ENCODE data around the gene MIR17HG.
"Not testable (repeated sequence)": the region's sequence is repeated elsewhere in the genome, so short reads cannot be mapped to it uniquely, and the experiment has no call there.

The MIR17HG gene

GRCh38 chr13:91347202-91347995 is at the start of gene MIR17HG:
Gene MIR17HG, plus strand, starts transcription at chr13:91347687.
- DNase-seq: peak; percentile 92

GRCh38 chr13:91298060-91298459 is 49.4 kb upstream of the MIR17HG start:
- no peak for DNase-seq

GRCh38 chr13:91302111-91302510 is 45.4 kb upstream of the MIR17HG start:
- DNase-seq: no peak

- no peak for DNase-seq
Measured at GRCh38 chr13:91303031-91303430, 44.5 kb upstream of the MIR17HG start.

- no peak for DNase-seq
Measured at GRCh38 chr13:91304741-91305140, 42.7 kb upstream of the MIR17HG start.

- DNase-seq: no peak
Measured at GRCh38 chr13:91305652-91306051, 41.8 kb upstream of the MIR17HG start.

GRCh38 chr13:91307887-91308286 is 39.6 kb upstream of the MIR17HG start:
- DNase-seq: no peak

GRCh38 chr13:91308299-91308698 is 39.2 kb upstream of the MIR17HG start:
- DNase-seq: no peak

- DNase-seq: no peak
Measured at GRCh38 chr13:91311491-91311890, 36.0 kb upstream of the MIR17HG start.

GRCh38 chr13:91312324-91312723 is 35.2 kb upstream of the MIR17HG start:
- no peak for DNase-seq

GRCh38 chr13:91313103-91313502 is 34.4 kb upstream of the MIR17HG start:
- DNase-seq: no peak

- DNase-seq: no peak
Measured at GRCh38 chr13:91313581-91313980, 33.9 kb upstream of the MIR17HG start.

- DNase-seq: no peak
Measured at GRCh38 chr13:91314888-91315287, 32.6 kb upstream of the MIR17HG start.

- DNase-seq: no peak
Measured at GRCh38 chr13:91318886-91319285, 28.6 kb upstream of the MIR17HG start.

GRCh38 chr13:91319996-91320395 is 27.5 kb upstream of the MIR17HG start:
- DNase-seq: no peak

- DNase-seq: not testable (repeated sequence)
Measured at GRCh38 chr13:91320990-91321389, 26.5 kb upstream of the MIR17HG start.

GRCh38 chr13:91323349-91323748 is 24.1 kb upstream of the MIR17HG start:
- DNase-seq: no peak

- no peak for DNase-seq
Measured at GRCh38 chr13:91326146-91326545, 21.3 kb upstream of the MIR17HG start.

- DNase-seq: no peak
Measured at GRCh38 chr13:91328726-91329125, 18.8 kb upstream of the MIR17HG start.

GRCh38 chr13:91329733-91330132 is 17.8 kb upstream of the MIR17HG start:
- DNase-seq: no peak

GRCh38 chr13:91331047-91331915 is 16.2 kb upstream of the MIR17HG start:
- DNase-seq: no peak

- no peak for DNase-seq
Measured at GRCh38 chr13:91346062-91346461, 1.4 kb upstream of the MIR17HG start.

- DNase-seq: peak; percentile 67
Measured at GRCh38 chr13:91346850-91347201, 661 bp upstream of the MIR17HG start.

All from stimulated activated CD8-positive, alpha-beta memory T cell treated with anti-CD3 and anti-CD28 coated beads, Interleukin-4, amount 100 ng/mL, for 48 hours (primary cell).